Panc1 (cell line): Measurements from ENCODE around the gene CHMP6.

Source experiments
- CTCF ChIP-seq: fragments of 450-650 bp; IDR thresholded peaks from 2 replicates; pipeline ENCODE4 v1.5.1; 2017; ENCODE audit warnings: mild to moderate bottlenecking
- POLR2AphosphoS5 ChIP-seq: IDR thresholded peaks from 2 replicates; pipeline ENCODE4 v1.6.1; 2012; ENCODE audit warnings: mild to moderate bottlenecking, low read depth, low read length, moderate library complexity
- SIN3A ChIP-seq: IDR thresholded peaks from 2 replicates; pipeline ENCODE4 v1.6.1; 2012; ENCODE audit warnings: low read depth, mild to moderate bottlenecking, low read length, moderate library complexity, borderline replicate concordance; ENCODE audit not compliant: insufficient read depth

GRCh38 chr17:80968602-80969029 is 23.0 kb upstream of the CHMP6 start:
- TF ChIP-seq POLR2AphosphoS5 (no peak; the same call in 1 of the 2 replicates), CTCF (no peak), SIN3A (no peak)
